Activated CD4-positive, alpha-beta T cell treated with anti-CD3 and anti-CD28 coated beads for 24 hours (primary cell): Measurements from ENCODE around the gene STUB1.
A peak's percentile ranks its signal among the peaks of the same experiment; 100 is the strongest.

Source experiments
- DNase-seq, 2 donors: peaks; one replicate each; pipeline ENCODE4 v3.0.0-alpha.2; 2020; ENCODE audit warnings: low read depth in 2 of 2

Gene STUB1

DNA sequence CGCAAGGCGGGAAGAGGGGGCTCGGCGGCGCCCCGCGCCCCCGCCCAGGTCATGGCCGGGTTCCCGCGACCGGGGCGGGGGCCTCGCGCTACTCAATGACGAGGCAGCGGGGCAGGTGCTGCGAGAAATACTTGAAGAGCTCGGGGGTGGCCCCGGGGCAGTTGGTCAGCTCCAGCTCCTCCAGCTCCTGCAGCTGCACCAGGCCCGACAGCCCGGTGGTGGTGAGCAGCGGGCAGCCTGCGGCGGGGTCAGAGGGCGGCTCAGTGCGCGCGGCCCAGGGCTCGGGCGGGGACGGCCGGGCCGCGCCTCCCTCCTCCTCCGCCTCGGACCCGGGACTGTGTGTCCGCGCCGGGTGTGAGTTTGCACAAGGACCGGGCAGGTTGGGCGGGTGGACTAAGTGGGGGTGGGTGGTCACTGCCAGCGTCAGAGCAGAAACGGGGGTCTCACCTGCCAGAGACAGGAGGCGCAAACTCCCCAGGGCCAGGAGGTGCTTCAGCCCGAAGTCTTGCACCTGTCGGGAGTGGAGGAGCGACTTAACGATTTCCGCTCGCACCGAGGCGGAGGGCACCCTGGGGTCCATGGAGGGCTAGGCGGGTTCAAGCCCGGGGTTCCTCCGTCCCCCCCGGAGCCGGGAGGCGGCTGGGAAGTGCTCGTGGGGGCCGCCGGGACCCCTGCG, 14.1 kb downstream of the STUB1 start:
- DNase-seq = no peak

DNA sequence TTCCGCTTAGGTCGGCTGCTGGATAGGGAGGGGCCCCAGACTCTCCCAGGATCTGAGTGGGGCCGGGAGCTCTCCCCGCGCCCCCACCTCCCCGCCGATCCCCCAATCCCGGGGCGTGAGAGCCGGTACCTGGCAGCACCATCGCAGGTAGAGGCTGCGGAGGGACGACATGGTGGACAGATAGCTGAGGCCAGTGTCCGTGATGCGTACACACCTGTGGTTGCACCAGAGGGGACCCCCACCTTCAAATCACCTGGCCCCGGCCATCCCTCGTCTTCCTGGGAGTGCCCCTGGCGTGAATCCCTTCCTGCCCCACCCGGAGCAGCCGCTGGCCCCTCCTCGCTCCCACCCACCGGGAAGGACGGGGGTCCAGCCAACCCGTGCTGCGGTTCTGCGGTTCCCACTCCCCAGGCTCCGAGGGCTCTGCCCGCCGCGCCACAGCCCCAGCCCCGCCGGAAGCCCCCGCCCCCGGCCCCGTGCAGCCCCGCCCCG, 14.7 kb downstream of the STUB1 start:
- DNase-seq = no peak

DNA sequence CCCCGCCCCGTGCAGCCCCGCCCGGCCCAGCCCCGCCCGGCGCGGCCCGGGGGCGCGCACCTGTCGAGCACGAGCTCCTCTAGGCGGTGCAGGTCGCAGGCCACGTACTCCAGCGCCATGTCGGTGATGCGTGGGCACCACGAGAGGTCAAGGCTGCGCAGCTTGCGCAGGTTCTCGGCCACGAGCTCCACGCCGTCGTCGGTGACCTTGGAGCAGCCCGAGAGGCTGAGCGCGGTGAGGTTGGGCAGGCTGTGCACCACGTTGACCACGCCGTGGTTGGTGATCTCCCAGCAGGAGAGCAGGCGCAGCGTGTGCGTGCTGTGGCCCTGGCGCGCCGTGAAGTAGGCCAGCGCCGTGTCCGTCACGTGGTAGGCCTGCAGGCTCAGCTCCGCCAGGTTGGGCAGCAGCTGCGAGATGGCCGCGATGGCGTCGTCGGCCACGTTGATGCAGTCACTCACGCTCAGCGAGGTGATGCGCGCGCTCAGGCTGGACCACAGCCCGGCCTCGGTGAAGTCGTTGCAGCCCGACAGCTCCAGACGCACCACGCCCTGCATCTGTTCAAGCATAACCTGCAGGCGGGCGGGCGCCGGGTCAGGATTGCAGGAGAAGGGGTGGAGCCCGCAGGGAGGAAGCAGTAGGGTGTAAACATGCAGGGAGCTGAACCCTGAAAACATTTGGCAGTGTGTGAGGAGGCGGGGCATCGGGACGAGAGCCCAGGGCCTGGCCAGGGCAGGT, 15.3 kb downstream of the STUB1 start:
- peak; percentile 48 to 50 for DNase-seq

DNA sequence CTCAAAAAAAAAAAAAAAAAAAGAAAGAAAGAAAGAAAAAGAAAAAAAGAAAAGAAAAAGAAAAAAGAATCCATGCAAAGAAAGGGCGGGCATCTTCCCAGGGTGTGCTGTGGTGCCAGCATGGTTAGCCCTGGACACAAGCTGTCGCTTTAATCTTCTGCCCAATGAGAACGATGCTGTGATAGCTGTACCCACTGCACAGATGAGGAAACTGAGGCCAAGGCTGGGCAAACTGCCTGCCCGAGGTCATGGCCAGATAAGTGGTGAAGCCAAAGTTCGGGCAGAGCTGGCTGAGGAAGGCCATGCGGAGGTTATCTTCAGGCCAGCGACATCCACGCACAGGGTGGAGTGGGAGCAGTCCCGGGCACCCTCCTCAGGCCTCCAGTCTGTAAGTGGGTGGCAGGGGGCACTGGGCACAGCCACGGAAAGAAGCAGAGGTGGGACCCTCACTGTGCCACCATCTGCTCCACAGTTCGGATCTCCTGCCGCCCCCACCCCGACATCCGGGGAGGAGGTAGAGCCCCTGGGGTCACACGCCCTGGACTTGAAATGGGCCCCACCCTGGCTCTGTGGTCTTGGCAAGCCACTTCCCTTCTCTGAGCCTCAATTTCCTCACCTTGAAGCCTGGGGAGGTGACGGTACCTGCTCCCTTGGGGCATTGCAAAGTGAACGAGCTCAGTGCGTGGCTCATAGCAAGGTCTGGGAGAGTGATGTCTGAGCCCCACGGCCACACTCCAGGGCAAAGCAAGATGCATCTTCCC, 18.9 kb downstream of the STUB1 start:
- no peak for DNase-seq

DNA sequence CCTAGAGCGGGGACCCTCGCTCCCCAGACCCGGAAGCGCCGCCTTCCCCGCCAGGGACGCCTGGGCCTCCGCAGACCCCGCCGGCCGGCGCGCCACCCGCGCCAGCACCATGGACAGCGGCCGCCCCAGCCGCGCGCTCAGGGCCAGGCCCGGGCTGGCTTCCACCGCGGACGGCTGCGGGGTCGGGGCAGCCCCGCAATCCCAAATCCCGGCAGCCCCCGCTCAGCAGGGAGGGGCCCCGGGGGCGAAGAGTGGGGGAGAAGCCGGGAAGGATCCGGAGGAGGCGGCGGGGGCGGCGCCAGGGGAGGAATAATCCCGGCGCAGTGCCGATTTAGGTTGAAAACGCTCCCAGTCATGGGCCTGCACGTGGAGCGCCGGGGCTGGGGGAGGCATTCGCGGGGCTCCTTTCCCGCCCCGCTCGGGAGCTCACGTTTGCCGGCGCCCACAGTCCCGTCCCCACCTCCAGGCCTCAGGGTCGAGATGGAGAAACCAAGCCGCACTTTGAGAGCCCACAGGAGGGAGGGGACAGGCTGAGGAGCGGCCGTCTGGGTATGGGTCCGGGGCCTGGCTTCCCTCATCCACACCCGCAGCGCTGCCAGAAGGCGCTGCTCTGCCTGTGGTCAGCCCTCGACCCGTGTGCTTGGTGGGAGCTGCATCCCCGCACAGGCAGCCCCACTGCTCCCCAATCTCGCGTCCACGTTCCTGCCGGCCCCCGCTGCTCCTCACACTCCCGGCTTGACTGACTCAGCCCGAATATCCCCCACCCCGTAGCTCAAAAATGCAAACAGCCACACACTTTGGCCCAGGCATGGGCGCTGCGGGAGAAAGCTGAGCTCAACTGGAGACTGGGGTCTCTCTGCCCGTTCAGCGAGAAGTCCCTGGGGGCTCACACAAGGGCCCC, 20.7 kb downstream of the STUB1 start:
- no peak for DNase-seq

DNA sequence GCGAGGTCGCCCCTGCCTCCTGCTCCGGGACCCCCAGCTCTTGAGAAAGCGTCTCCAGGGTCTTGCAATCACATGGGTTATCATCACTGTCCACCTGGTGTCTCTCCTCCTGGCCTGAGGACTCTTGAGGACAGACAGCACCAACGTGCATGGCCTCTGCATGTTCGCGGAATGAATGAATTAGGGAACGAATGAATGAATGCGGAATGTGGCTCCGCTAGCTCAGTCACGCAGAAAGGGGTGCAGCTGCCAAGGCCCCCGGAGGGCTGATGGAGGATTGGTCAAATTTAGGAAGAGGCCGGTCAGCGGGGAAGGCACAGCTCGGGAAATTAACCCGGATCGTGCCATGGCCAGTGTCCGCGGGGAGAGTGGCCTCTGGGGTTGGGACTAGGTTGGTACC, 22.1 kb downstream of the STUB1 start:
- no peak for DNase-seq

DNA sequence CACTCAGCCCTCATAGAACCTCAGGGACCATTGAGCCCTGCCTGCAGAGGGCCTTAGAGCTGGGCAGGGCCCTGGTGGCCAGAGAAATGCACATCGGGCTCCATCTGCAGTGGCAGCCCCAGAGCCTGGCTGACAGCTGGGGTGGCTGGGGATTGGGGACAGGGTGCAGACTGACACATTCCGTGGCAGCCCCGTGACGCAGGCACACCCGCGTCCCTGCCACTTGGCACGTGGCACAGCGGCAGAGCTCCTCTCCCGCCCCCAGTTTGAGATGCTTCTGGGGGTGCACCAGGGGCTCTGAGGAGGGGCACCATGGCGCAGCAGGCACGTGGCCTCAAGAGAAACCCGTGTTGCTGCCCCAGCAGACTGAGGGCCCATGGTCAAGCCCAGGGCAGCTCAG, 23.2 kb downstream of the STUB1 start:
- DNase-seq = no peak

DNA sequence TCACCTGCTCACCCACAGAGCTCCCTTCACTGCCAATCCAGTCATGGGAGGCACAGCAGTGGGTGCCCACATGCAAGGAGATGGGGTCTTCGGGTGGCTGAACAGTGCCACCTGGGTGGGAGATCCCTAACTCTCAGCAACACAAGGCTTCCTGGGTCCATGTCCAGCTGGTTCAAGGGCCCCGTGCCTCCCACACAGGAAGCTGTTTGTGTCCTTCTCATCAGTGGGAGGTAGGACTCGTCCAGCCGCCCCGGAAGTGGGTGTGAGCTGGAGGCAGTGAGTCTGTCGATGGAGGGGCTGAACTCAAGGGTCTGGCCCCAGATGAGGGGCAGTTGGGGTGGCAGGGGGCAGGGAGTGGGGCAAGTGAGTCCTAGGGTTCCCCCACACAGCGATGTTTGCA, 23.8 kb downstream of the STUB1 start:
- DNase-seq = no peak

DNA sequence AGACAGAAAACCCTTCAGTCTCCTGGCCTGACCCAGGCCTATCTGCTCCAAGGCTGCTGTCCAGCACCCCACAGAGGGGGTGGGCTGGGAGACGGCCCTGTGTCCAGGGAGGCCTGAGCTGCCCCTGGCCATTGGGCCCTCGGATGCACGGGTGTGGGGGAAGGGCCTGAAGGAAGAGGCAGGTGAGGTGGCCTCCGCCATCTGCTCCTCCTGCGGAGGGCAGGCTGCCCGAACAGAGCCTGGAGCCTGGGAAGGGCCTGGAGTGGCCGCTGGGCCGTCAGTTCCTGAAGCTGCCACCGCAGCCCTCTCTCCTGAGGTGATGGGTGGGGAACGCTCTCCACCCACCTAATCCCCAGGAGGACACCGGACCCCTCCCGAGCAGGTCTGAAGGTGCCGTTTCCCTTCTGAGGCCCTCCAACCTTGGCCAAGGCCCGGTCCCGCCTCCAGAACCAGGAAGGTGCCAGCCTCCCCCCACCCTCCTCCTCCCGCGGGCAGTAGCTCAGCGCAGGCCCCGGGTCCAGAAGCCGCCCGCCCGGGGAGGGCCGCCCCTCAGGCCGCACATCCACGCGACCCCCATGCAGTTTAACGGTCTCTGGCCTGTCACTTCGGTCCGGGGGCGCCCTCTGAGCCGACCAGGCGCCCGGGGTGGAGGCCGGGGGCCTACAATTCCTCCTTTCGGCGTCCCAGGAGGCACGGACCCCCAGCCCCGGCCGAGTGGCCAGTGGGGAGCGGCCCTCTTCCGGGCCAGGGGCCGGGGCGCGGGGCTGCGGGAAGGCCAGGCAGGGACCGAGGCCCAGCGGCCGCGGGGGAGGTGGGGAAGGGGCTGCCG, 24.6 kb downstream of the STUB1 start:
- DNase-seq = no peak

DNA sequence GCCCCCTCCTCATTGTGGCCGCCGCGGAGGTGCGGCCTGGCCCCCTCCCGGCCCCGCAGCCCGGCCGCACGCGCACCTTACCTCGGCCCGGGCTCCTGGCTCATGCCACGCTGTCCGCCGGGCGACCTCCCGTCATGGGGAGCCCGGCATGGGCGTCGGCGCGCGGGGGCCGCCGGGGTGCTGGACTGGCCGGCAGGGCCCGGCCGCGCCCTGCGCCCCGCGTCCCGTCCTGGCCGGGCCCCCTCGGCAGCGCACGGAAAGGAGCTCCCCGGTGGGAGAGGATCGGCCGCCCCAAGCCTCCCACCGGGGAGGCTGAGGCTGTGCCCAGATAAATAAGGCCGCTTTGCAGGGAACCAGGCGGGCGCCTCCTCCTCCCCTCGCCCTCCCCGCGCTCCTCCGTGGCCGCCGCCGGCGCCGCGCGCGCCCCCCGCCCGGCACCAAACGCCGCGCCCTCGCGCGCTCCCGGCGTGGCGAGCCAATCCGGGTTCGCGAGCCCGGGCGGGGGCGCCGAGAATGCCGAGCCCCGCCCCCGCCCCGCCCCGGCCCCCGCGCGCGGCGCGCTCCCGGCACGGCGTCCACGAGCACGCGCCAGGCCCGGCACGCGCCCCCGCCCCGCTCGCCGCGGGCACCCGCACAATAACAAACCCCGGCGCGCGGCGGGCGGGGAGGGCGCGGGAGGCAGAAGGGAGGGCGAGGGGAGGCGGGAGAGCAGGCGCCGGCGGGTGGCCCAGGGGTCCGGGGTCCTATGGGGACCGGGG, 25.4 kb downstream of the STUB1 start, which contains the start of gene FBXL16:
TSS of gene FBXL16 (minus strand) at position 371 of the 758 bp plus-strand sequence. CDS start 8,396 bp downstream, outside the sequence.
- no peak for DNase-seq

DNA sequence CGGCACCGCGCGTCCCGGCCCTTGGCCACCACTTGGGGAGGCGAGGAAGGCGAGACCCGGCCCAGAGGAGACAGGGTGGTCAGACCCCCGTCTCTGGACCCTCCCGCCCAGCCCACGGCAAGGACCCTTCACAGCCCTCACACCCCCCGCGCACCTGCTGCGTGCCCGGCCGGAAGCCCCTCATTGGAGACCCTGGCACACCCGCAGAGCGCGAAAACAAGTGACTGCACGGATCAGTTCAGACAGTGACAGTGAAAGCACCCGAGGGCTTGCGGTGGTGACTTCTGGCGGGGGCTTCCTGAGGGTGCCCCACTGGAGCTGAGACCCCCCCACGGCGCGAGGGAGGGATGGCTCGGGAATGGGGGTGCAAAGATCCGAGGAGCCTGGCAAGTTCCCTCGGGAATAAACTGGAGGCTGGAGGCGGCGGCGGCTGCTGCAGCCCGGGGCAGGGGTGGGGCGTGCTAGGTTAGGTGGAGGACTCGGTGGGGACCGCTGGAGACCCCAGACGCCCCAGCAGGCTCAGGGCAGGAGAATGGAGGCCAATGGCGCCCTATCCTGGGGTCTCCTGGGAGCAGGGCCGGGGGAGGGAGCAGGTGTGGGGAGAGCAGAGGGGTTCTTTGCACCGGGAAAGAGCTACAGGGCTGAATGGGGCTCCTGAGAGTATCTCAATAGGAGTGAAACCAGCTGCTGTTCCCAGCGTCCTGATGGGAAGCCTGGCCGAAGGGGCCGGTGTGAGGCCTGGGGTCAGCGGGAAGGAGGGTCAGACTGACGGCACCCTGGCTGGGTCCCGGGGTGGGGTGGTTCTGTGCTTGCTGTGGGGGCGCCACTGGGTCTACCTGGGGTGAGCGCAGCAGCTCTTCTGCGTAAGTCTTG, 26.2 kb downstream of the STUB1 start:
- DNase-seq = no peak

DNA sequence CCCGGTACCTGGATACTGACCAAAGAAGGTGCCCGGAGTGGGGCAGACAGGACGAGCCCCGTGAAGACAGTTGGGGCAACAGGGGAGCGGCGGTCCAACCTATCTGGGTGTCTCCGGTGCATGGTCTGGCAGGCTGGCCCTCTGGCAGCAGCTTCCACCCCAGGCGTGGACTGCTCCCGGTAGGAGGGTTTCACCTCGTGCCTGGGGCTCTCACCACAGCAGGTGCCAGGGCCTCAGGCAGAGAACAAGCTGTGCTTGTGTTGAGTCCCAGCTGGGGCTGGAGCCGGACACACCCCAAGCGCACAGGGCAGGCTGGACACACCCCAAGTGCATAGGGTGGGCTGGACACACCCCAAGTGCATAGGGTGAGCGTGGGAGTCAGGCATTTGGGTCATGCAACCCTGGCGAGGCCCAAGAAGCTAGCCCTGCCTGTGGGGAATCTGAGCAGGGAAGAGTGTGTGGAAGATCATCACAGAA, 26.9 kb downstream of the STUB1 start:
- no peak for DNase-seq

DNA sequence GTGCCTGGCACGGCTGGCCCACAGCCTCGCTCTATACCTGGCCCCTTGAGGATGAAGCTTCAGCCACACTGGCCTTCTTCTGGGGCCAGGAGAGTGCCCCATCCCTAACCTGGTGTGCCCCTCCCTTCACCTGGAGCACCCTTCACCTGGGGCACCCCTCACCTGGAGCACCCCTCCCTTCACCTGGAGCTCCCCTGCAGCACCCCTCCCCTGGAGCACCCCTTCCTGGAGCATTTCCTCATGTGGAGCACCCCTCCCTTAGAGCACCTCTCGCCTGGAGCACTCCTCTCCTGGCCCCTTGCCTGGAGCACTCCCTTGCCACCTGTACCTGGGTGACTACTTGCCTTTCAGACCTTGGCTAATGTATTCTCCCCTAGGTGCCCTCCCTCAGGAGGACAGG, 27.8 kb downstream of the STUB1 start:
- DNase-seq = no peak

DNA sequence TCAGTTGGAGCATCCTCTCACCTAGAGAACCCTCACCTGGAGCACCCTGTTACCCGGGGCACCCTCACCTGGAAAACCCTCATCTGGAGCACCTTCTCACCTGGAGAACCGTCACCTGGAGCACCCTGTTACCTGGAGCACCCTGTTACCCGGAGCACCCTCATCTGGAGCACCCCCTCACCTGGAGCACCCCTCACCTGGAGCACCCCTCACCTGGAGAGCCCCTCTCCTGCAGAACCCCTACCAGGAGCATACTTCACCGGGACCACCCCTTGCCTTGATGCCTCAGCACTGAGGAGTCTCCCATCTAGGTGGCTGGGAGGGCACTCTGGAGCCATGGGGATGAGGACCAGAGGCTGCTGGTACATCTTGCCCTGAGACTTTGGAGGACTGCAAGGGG, 28.7 kb downstream of the STUB1 start:
- no peak for DNase-seq

DNA sequence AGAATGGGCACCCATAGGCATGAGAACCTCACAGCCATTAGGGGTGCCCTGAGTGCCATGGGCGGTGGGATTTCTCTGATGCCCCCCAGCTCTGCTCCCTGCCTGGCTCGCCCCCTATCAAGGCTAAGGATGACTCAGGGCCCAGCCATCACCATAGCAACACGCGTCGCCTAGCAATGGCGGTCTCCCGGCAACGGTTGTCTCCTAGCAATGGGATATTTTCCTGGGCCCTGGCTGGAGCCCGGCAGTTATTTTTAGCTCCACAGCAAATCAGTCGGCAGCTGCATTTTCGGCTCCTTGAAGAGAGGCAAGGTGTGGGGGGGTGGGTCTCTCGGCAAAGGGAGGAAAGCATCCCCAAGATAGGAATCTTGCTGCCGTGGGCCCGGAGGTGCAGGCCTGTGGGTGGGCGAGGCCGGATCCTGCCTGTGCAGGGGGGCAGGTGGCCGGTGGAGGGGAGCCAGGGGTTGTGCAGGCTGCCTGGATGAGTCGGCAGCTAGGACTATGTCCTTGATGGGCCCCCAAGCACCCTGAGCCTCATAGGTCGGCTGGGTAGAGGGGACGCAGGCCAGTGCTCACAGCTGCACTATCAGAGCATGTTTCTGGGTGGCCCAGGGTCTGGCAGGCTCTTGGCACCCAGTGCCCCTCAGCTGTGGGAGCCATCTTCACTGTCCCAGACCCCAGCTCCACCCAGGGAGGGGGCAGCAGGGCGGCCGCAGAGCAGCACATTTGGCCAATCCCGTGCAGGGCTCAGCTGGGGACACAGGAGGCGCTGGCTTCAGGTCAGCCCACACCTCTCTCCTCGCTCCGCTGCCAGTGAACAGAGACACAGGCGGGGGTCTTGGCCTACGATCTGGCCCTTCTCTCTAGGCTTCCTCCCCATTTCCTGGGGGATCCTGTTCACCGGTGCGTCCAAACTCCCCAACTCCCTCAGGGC, 29.6 kb downstream of the STUB1 start:
- no peak for DNase-seq

DNA sequence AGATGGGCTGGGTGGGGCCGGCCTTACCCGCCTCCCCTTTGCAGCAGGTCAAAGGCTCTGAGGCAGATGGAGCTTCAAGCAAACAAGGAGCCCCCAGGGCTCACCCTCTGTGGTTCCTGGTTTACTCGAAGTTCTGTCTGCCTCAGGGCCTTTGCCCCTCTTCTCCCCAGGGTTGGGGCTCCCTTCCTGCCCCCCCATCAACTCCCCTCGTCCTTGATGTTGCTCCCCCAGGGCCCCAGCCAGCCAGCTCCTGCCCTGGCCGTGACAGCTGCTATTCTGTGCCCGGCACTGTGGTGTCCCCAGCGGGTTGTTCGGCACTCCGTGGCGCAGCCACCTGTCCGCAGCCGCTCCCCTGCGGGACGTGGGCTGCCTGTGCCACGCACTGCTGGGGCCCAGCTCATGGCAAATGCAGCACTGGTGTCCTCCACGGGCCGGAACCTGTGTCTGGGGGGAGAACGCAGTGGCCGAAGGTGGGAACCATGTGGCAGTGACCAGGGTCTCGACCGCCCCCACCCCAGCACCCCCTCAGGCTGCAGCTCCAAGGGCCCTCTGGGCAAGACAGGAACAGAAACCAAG, 30.4 kb downstream of the STUB1 start:
- no peak for DNase-seq

DNA sequence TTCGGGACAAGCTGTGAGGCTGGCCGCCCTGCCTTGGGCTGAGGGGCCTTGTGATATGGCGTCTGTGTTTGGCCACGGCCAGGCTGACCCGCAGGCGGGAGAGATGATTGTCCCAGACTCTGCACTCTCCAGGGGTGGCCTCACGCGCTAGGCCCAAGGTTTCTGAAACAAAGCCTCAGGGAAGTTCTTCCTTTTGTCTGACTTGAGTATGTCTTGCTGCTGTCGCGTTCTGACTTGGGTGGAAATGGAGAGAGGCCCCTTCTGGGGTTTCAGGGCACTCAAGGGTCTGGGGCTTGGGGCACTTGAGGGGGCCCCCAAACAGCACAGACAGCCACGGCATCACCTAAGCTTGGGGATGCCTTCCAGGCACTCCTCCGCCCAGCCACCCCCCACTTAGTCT, 30.9 kb downstream of the STUB1 start:
- no peak for DNase-seq
